Activated T-helper 17 cell treated with anti-CD3 and anti-CD28 coated beads, Interleukin-2, amount 50 U/mL, for 72 hours (primary cell): ENCODE data around the gene SDHAF3. TPM values are rescaled to one million over a fixed set of nuclear protein-coding genes. Genes with fewer than 3 reads are reported as not detected.
A peak's percentile ranks its signal among the peaks of the same experiment; 100 is the strongest.
"Not testable (repeated sequence)": the region's sequence is repeated elsewhere in the genome, so short reads cannot be mapped to it uniquely, and the experiment has no call there.

Experiments
- ATAC-seq: fragments of 150-1000 bp; cut with Tn5 transposase; replicated peaks from 2 replicates; pipeline ENCODE4 v1.10.0; 2021; ENCODE audit warnings: mild to moderate bottlenecking, moderate library complexity
- H3K27ac Mint-ChIP-seq: one replicate; pipeline ENCODE4 v1.8.0; 2022; ENCODE audit warnings: mixed read lengths
- H3K27me3 Mint-ChIP-seq: one replicate; pipeline ENCODE4 v1.8.0; 2022; ENCODE audit warnings: mixed read lengths
- H3K36me3 Mint-ChIP-seq: one replicate; pipeline ENCODE4 v1.8.0; 2022; ENCODE audit warnings: low read depth, mild to moderate bottlenecking, mixed read lengths
- H3K4me1 Mint-ChIP-seq: one replicate; pipeline ENCODE4 v1.8.0; 2022; ENCODE audit warnings: mixed read lengths
- H3K4me3 Mint-ChIP-seq: one replicate; pipeline ENCODE4 v1.8.0; 2022; ENCODE audit warnings: mild to moderate bottlenecking, mixed read lengths
- H3K9me3 Mint-ChIP-seq: one replicate; pipeline ENCODE4 v1.8.0; 2022; ENCODE audit warnings: mixed read lengths
- total RNA-seq, 2 donors: library from RNA; stranded (reverse); gene quantifications; one replicate each; pipeline ENCODE4 v1.2.3, GENCODE V29; 2022

The SDHAF3 gene
- total RNA-seq, 2 donors from 2014 or later: 17.8 to 23.5 TPM

DNA sequence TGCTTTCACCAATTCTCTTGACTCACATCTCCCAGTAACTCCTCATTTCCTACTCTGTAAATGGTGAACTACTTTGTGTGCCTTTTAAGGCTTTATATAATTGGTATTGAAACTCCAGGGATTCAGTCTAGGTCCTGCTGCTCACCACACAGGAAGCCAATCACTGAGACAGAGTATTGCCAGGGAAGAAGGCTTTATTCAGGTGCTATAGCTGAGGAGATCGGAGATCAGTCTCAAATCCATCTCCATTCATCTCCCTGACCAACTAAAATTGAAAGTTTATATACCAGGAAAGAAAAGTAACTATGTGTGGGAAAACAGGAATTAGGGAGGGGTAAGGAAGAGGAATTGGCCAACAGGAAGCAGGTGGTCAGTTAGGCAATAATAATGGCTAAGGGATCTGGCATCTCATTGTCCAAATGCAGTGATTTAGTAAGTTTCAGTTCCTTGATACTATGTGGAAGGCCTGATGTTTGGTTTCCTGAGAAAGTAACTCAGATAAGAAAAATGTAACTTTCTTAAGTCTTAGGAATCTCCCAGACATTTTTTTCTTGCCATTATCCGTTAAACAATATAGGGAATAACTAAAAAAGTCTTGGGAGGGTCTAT, 10.2 kb upstream of the SDHAF3 start:
- Mint-ChIP-seq H3K4me3 (no peak overlapping the region), H3K27ac (no peak overlapping the region), H3K27me3 (peaks cover 20% of the 10 kb centered on the region), H3K4me1 (no peaks in the 10 kb centered on the region), H3K36me3 (no peaks in the 10 kb centered on the region), H3K9me3 (no peaks in the 10 kb centered on the region)
- ATAC-seq: no peak

DNA sequence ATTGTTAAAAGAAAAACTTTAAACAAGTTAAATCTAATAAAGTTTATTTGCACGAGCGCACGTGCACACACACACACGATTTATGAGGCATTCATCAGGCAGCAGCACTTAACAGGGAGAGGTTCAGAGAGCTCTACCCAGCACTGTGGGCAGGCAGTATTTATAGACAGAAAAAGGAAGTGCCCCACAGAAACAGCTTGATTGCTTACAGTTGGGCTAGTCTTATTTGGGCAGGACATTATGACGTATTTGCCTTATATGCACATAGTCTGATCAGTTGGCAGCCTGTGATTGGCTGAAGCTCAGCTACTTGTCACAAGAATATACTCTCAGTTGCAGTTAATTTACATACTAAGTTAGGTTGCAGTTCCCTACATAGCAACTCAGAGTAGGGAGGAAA, 1.2 kb upstream of the SDHAF3 start:
- Mint-ChIP-seq H3K27me3 (no peaks in the 10 kb centered on the region), H3K4me1 (peaks cover 12% of the 10 kb centered on the region), H3K4me3 (peak overlapping the region; percentile 89), H3K27ac (peak overlapping the region; percentile 85), H3K9me3 (no peaks in the 10 kb centered on the region), H3K36me3 (peaks cover 7% of the 10 kb centered on the region)
- ATAC-seq: no peak

DNA sequence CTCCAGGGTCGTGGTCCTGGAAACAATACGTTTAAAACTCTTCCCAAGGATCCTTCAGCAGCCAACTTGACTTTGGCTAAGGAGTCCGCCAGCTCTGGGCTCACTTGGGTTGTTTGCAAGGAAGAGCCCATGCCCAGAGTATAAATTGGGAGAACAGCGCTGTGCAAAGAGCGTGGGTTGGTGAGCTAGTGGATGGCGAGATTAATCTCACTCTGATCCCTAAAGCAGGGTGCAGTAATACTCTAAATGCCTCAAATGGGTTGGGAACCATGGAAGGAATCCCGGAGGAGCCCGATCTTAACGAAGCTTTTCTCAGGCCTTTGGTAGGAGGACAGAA, 495 bp upstream of the SDHAF3 start:
- peaks cover 7% of the 10 kb centered on the region for H3K36me3 Mint-ChIP-seq
- no peaks in the 10 kb centered on the region for H3K27me3 Mint-ChIP-seq
- no peaks in the 10 kb centered on the region for H3K9me3 Mint-ChIP-seq

DNA sequence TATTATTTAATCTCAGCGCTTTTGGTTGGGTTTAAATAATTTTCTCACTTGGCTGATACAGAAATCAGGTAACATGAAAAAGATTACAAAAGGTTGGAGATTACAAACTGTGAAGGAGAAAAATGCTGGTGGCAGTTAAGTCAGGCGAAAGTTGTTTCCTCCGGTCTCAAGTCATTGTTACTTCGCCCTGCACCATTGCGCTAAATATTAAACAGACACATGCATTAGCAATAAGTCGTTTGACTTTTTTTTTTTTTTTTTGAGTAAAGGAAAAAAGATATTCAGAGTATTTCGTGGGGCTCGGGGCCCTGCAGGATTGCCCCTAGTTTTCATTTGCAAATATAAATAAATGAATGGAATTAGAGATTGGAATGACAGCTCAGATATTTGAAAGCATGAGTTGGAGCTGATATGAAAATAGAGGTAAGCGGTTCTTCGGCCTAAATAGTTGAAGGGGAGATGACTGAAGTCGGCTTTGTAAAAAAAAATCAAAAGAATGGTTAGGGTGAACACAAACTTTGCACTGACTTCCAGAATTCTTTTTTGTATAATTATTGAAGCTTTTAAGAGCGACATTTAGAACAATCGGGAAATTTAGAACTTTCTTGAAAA, 914 bp downstream of the SDHAF3 start:
- Mint-ChIP-seq H3K4me1 (peaks cover 12% of the 10 kb centered on the region), H3K27ac (peak overlapping the region; percentile 85), H3K4me3 (peak overlapping the region; percentile 89), H3K27me3 (no peaks in the 10 kb centered on the region), H3K36me3 (peaks cover 7% of the 10 kb centered on the region), H3K9me3 (no peaks in the 10 kb centered on the region)
- ATAC-seq: no peak

More for the DNA sequence above, 495 bp upstream of the SDHAF3 start:
- Mint-ChIP-seq H3K4me1 (peaks cover 12% of the 10 kb centered on the region), H3K4me3 (peak overlapping the region; percentile 89), H3K27ac (peak overlapping the region; percentile 85)
- no peak for ATAC-seq

GRCh38 chr7:97119747-97120146, 2.2 kb downstream of the SDHAF3 start:
- no peak for ATAC-seq
- Mint-ChIP-seq H3K27me3 (no peaks in the 10 kb centered on the region), H3K36me3 (peaks cover 7% of the 10 kb centered on the region), H3K4me3 (peak overlapping the region; percentile 89), H3K27ac (no peak overlapping the region), H3K4me1 (peaks cover 12% of the 10 kb centered on the region), H3K9me3 (peaks cover 3% of the 10 kb centered on the region)

DNA sequence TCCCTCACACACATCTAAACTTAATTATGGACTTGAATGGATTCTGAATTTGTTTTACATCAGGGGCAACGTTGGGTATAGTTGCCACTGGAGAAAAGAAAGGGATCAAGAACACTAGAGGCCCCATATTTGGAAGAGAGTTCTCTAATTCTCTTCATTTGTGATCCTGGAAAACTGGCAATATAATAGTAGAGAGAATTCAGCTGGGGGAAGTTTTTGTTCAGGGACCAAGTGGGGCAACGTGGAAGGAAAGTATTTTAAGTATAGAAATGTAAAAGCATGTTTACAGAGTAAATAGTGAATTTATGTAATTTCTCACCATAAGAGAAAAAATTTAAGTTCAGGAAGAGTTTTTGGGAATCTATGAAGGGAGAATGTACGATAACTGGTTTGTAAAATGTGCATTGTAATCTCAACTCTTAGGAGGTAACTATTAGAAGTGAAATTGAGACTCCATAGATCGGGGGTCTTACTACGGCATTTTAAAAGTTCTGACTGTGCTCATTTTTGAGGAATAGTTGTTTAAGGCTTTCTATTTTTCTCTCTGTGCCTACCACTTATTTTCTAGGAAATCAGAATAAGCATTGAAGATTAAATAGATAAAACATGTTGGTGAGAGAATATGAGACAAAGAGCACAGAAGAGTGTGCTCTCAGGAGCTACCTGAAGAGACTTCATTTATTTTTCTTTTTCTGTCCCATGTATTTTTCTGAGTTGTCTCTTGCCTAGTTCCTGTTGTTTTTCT, 3.4 kb downstream of the SDHAF3 start:
- H3K36me3 Mint-ChIP-seq: peaks cover 7% of the 10 kb centered on the region
- ATAC-seq: no peak
- H3K27ac Mint-ChIP-seq: no peak overlapping the region
- H3K9me3 Mint-ChIP-seq: peaks cover 12% of the 10 kb centered on the region
- H3K4me3 Mint-ChIP-seq: no peak overlapping the region
- H3K27me3 Mint-ChIP-seq: no peaks in the 10 kb centered on the region
- peaks cover 19% of the 10 kb centered on the region for H3K4me1 Mint-ChIP-seq

DNA sequence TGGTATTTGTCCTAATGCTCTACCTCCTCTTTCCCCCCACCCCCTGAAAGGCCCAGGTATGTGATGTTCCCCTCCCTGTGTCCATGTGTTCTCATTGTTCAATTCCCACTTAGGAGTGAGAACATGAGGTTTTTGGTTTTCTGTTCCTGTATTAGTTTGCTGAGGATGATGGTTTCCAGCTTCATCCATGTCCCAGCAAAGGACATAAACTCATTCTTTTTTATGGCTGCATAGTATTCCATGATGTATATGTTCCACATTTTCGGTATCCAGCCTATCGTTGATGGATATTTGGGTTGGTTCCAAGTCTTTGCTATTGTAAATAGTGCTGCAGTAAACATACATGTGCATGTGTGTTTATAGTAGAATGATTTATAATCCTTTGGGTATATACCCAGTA, 5.6 kb downstream of the SDHAF3 start:
- H3K36me3 Mint-ChIP-seq, H3K27me3 Mint-ChIP-seq, ATAC-seq, H3K27ac Mint-ChIP-seq, H3K4me3 Mint-ChIP-seq: not testable (repeated sequence)
- H3K4me1 Mint-ChIP-seq: peaks cover 15% of the 10 kb centered on the region
- peaks cover 12% of the 10 kb centered on the region for H3K9me3 Mint-ChIP-seq

DNA sequence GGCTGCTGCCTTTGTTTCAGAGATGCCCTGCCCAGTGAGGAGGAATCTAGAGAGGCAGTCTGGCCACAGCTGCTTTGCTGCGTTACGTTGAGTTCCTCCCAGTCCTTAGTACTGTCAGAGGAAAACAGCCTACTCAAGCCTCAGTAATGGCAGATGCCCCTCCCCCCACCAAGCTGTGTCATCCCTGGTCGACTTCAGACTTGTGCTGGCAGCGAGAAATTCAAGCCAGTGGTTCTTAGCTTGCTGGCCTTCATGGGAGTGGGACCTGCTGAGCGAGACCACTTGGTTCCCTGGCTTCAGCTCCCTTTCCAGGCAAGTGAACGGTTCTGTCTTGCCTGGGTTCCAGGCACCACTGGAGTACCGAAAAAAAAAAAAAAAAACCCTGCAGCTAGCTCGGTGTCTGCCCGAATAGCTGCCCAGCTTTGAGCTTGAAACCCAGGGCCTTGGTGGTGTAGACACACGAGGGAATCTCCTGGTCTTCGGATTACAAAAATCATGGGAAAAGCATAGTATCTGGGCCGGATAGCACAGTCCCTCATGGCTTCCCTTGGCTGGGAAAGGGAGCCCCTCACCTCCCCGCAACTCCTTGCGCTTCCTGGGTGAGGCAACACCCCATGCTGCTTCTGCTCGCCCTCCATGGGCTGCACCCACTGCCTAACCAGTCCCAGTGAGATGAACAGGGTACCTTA, 9.1 kb downstream of the SDHAF3 start:
- no peak for ATAC-seq
- Mint-ChIP-seq H3K4me3 (no peak overlapping the region), H3K4me1 (peaks cover 8% of the 10 kb centered on the region), H3K36me3 (no peaks in the 10 kb centered on the region), H3K9me3 (peaks cover 12% of the 10 kb centered on the region), H3K27ac (no peak overlapping the region), H3K27me3 (no peaks in the 10 kb centered on the region)

- H3K27me3 Mint-ChIP-seq: no peaks in the 10 kb centered on the region
- no peak for ATAC-seq
- peaks cover 12% of the 10 kb centered on the region for H3K9me3 Mint-ChIP-seq
- H3K36me3 Mint-ChIP-seq: no peaks in the 10 kb centered on the region
- H3K4me3 Mint-ChIP-seq: no peak overlapping the region
- peaks cover 8% of the 10 kb centered on the region for H3K4me1 Mint-ChIP-seq
- H3K27ac Mint-ChIP-seq: no peak overlapping the region
Observed at GRCh38 chr7:97128736-97129135, 11.2 kb downstream of the SDHAF3 start.

GRCh38 chr7:97130417-97131139, 13.1 kb downstream of the SDHAF3 start:
- H3K27ac Mint-ChIP-seq: no peak overlapping the region
- ATAC-seq: no peak
- H3K4me1 Mint-ChIP-seq: peaks cover 12% of the 10 kb centered on the region
- peaks cover 1% of the 10 kb centered on the region for H3K9me3 Mint-ChIP-seq
- no peak overlapping the region for H3K4me3 Mint-ChIP-seq
- H3K27me3 Mint-ChIP-seq: no peaks in the 10 kb centered on the region
- H3K36me3 Mint-ChIP-seq: no peaks in the 10 kb centered on the region

GRCh38 chr7:97133159-97133558, 15.7 kb downstream of the SDHAF3 start:
- Mint-ChIP-seq H3K4me1 (peaks cover 9% of the 10 kb centered on the region), H3K9me3 (no peaks in the 10 kb centered on the region), H3K36me3 (peaks cover 12% of the 10 kb centered on the region), H3K27me3 (no peaks in the 10 kb centered on the region), H3K4me3 (no peak overlapping the region), H3K27ac (no peak overlapping the region)
- ATAC-seq: no peak

DNA sequence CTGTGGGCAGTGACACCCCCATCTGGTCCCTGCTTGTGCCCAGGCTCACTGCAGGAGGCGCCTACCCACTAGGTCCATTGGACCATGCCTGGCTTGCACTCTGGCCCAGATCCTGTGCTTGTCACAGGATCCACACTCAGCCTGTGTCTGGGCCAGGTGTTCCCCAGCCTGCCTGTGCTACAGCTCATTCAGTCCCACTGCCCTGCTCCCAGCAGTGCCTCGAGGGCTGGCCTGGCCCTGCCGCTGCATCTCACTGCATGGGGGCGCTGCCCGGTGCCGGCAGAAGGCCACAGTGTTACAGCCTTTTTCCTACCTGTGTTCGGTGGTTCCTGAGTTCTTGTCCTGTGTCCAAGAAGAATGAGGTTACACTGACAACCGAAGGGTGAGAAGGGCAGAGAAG, 21.3 kb downstream of the SDHAF3 start:
- no peak overlapping the region for H3K4me3 Mint-ChIP-seq
- H3K36me3 Mint-ChIP-seq: peaks cover 59% of the 10 kb centered on the region
- H3K9me3 Mint-ChIP-seq: peaks cover 11% of the 10 kb centered on the region
- no peak overlapping the region for H3K27ac Mint-ChIP-seq
- no peaks in the 10 kb centered on the region for H3K27me3 Mint-ChIP-seq
- H3K4me1 Mint-ChIP-seq: peaks cover 9% of the 10 kb centered on the region
- ATAC-seq: no peak

GRCh38 chr7:97145068-97145467, 27.6 kb downstream of the SDHAF3 start:
- H3K27me3 Mint-ChIP-seq: no peaks in the 10 kb centered on the region
- peaks cover 5% of the 10 kb centered on the region for H3K4me1 Mint-ChIP-seq
- ATAC-seq: no peak
- H3K36me3 Mint-ChIP-seq: peaks cover 51% of the 10 kb centered on the region
- H3K27ac Mint-ChIP-seq: peak overlapping the region; percentile 39
- no peak overlapping the region for H3K4me3 Mint-ChIP-seq
- peaks cover 4% of the 10 kb centered on the region for H3K9me3 Mint-ChIP-seq

- Mint-ChIP-seq H3K4me1 (peaks cover 3% of the 10 kb centered on the region), H3K27me3 (no peaks in the 10 kb centered on the region)
- ATAC-seq: no peak
Observed at GRCh38 chr7:97149843-97150242, 32.3 kb downstream of the SDHAF3 start.

More at GRCh38 chr7:97149843-97150242, 32.3 kb downstream of the SDHAF3 start:
- Mint-ChIP-seq H3K27ac (no peak overlapping the region), H3K9me3 (no peaks in the 10 kb centered on the region), H3K36me3 (peaks cover 25% of the 10 kb centered on the region), H3K4me3 (no peak overlapping the region)
